Stimulated activated CD8-positive, alpha-beta memory T cell treated with anti-CD3 and anti-CD28 coated beads, Interleukin-4, amount 100 ng/mL, for 1 hour (primary cell): ENCODE data around the gene UGT2A2.

Experiments
- DNase-seq, 2 donors: peaks; one replicate each; pipeline ENCODE4 v3.0.0-alpha.2; 2020; ENCODE audit warnings: low read depth in 2 of 2, low spot score in 1 of 2

UGT2A2 gene

GRCh38 chr4:69576251-69576877 lies 63.1 kb downstream of the UGT2A2 start:
- no peak for DNase-seq

DNA sequence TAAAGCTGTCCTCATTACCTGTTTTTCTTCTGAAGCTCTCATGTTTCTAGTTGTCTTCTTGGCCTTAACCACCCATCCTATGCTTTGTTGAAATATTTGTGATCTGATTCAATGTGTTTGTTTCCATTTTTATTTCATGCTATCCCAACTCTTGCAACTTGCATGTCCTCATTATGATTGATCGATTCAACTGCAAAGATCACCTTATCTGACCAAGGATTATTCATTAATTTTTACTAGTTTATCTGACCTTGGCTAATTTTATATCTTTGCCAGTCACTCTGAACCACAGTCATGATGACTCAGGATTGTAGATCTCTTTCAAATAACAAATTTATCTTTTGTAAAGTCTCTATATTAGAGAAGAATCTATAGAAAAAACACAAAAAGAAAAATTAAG lies 70.7 kb downstream of the UGT2A2 start:
- DNase-seq: no peak

GRCh38 chr4:69563424-69563823 lies 76.0 kb downstream of the UGT2A2 start:
- no peak for DNase-seq

DNA sequence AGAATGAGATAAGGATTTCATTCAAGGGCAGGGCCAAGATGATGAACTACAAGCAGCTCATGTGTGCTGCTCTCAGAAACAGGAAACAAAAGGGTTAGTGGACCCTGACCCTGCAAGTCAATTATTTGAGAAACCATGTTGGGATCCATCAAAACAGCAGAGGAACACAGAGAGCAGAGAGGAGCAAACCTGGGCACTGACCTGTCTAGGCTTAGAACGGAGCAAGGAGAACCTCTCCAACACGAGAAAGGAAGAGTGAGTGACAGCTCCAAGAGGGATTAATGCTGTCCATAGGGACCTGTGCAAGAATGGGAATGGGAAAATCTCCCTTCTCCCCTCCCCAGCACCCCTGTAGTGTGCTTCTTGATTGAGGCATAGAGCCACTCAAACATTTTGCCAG lies 89.8 kb downstream of the UGT2A2 start:
- DNase-seq: no peak

DNA sequence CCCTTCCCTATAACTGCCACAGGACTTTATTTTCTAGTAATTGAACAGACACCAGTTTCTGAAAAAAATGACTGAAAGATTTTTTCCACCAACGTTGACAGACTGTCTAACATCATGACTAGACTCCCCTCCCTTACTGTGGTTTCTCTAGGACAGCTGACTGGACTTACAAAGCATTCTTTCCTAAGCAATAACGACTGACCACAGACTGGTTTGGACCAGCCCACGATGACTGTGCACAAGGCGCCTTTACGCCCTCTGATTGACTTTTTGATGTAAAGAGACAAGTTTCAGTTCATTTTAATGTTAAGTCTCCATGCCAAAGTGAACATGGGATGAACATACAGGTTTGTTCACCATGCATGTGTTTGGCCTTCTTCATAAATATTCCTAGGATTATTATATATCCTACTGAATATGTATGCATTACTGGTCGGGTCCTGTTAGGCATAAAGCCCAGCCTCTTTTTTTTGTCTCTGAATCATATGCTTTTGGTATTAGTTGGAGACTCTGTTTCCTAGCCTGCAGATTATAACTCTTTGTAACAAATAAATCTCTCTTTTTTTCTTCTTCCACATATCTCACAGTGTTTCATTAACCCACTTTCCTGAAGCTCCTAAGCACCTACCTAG lies 93.2 kb downstream of the UGT2A2 start:
- DNase-seq: no peak
